Common myeloid progenitor, CD34-positive (primary cell): ENCODE measurements around the gene AGAP2.

Experiments used
- CTCF ChIA-PET: fragments of 350-600 bp; sonication (Branson Sonifier 250); formaldehyde crosslinking; loops from one replicate; lab custom pipeline; 2021; ENCODE audit warnings: antibody characterized with exemption; lab: Charles Lee
- POLR2A ChIA-PET: fragments of 350-600 bp; sonication (Branson Sonifier 250); formaldehyde crosslinking; loops from one replicate; lab custom pipeline; 2021; ENCODE audit warnings: antibody characterized with exemption; lab: Charles Lee
- DNase-seq, 3 donors: peaks; one replicate each; pipeline versions ENCODE4 v3.0.0 to v3.0.0-alpha.2; 2013
- H3K27ac ChIP-seq, 2 experiments: 1 replicate in 1 of 2; 2 replicates in 1 of 2; pipeline ENCODE4 v1.7.0; 2013; ENCODE audit warnings: inconsistent platforms in 2 of 2, low read length in 2 of 2, mild to moderate bottlenecking in 2 of 2, low read depth in 1 of 2, moderate library complexity in 1 of 2; ENCODE audit not compliant: severe bottlenecking in 2 of 2, insufficient read depth in 1 of 2, poor library complexity in 1 of 2
- H3K27me3 ChIP-seq, 5 experiments: replicated peaks in 2 of 5; 1 replicate in 3 of 5; 2 replicates in 2 of 5; pipeline versions ENCODE4 v1.6.1 to v1.7.0; 2013; ENCODE audit warnings: low read length in 4 of 5, mild to moderate bottlenecking in 2 of 5, moderate library complexity in 2 of 5, inconsistent platforms in 1 of 5; ENCODE audit not compliant: insufficient read depth in 5 of 5, control insufficient read depth in 4 of 5
- H3K36me3 ChIP-seq, 4 experiments: 1 replicate in 2 of 4; 2 replicates in 2 of 4; pipeline versions ENCODE4 v1.6.1 to v1.7.0; 2013; ENCODE audit warnings: low read length in 3 of 4, control low read depth in 1 of 4, mild to moderate bottlenecking in 1 of 4; ENCODE audit not compliant: control insufficient read depth in 4 of 4, insufficient read depth in 4 of 4
- H3K4me1 ChIP-seq, 4 experiments: 1 replicate in 3 of 4; 2 replicates in 1 of 4; pipeline versions ENCODE4 v1.6.1 to v1.7.1; 2013; ENCODE audit warnings: low read length in 3 of 4, mild to moderate bottlenecking in 3 of 4, control low read depth in 1 of 4, inconsistent platforms in 1 of 4, moderate library complexity in 1 of 4; ENCODE audit not compliant: control insufficient read depth in 4 of 4, insufficient read depth in 4 of 4; ENCODE audit errors: control extremely low read depth in 1 of 4
- H3K4me3 ChIP-seq, 7 experiments: 1 replicate in 4 of 7; 2 replicates in 3 of 7; pipeline versions ENCODE4 v1.5.1 to v1.7.0; 2013; ENCODE audit warnings: mild to moderate bottlenecking in 7 of 7, low read length in 6 of 7, moderate library complexity in 6 of 7, inconsistent platforms in 2 of 7, low read depth in 2 of 7, control low read depth in 1 of 7; ENCODE audit not compliant: insufficient read depth in 4 of 7, control insufficient read depth in 1 of 7; ENCODE audit errors: extremely low read depth in 1 of 7
- H3K9me3 ChIP-seq, 5 experiments: 1 replicate in 4 of 5; 2 replicates in 1 of 5; pipeline versions ENCODE4 v1.6.1 to v1.7.1; 2013; ENCODE audit warnings: low read length in 4 of 5, mild to moderate bottlenecking in 2 of 5, inconsistent platforms in 1 of 5, low read depth in 1 of 5, moderate library complexity in 1 of 5; ENCODE audit not compliant: control insufficient read depth in 4 of 5, insufficient read depth in 2 of 5; ENCODE audit errors: control extremely low read depth in 1 of 5
- WGBS: methylation state at CpG from one replicate; pipeline ENCODE4 v1.1.5; 2013; ENCODE audit not compliant: insufficient coverage; 5-methylcytosine and 5-hydroxymethylcytosine counted together

AGAP2 gene

DNA sequence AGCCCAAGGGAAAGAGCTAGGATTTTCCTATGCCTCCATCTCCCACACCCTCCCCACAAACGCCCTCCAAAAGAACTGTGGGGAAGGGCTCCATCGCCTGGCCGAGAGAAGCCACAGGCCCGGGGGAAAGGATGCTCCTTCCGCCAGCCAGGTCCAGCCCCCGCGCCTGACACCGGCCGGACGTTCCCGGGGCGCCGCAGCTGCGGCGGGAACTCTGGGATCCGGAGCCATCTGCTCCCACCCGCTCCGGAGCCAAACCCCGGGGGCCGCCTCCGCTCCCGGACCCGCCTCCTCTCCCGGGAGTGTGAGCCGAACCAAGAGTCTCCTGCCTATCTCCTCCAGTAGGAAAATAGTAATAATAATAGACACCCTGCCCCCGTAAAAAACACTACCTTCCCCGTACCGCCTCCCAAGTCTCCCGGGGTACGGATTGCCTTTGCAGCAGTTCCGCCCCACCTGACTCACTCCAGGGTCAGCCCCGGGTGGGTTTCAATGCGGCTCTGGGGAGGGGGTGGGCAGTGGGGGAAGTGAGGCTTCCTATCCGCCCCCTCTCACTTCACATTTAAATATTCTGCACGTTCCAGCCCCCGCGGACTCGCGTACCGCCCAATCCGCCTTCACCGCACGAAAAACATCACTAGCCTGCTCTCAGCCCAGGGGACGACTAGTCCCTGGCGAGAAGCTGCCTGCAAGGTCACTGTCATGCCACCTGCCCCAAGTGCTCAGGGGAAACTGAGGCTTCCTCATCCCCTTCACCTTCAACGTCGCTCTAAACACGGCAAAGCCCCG, 2.4 kb downstream of the AGAP2 start:
- 92% methylated on average over 32 of the region's 49 CpGs for WGBS
- POLR2A ChIA-PET: no interaction called here
- Histone ChIP-seq H3K9me3 (no peaks in the 10 kb centered on the region), H3K4me3 (no peak overlapping the region), H3K36me3 (peaks cover 10 to 74% (median 48%) of the 10 kb centered on the region in 4 experiments), H3K4me1 (peaks cover 8 to 23% (median 22%) of the 10 kb centered on the region in 4 experiments), H3K27ac (no peak overlapping the region), H3K27me3 (no peaks in the 10 kb centered on the region)
- no peak for DNase-seq
- CTCF ChIA-PET: interaction anchor here (0.8 to 1.6 kb wide), 4 partner anchors 8 to 17 kb away, joined by 3 to 6 read pairs (median 4); partner anchors contain the start of gene TSPAN31

GRCh38 chr12:57735198-57735855, 3.2 kb downstream of the AGAP2 start:
- POLR2A ChIA-PET: no interaction called here
- H3K4me1 ChIP-seq: peaks cover 1 to 15% (median 14%) of the 10 kb centered on the region in 4 experiments
- WGBS: 83% methylated on average over 6 of the region's 8 CpGs
- H3K36me3 ChIP-seq: peaks cover 11 to 82% (median 56%) of the 10 kb centered on the region in 4 experiments
- no peak overlapping the region for H3K4me3 ChIP-seq
- no peaks in the 10 kb centered on the region for H3K9me3 ChIP-seq
- H3K27ac ChIP-seq: peak overlapping the region in 1 of 2 experiments; percentile 52
- CTCF ChIA-PET: interaction anchor here (0.8 to 1.6 kb wide), 3 partner anchors 9 to 16 kb away, joined by 3 to 6 read pairs (median 3); partner anchors contain the start of gene TSPAN31
- DNase-seq: no peak
- H3K27me3 ChIP-seq: no peaks in the 10 kb centered on the region

GRCh38 chr12:57734591-57734990, 4.0 kb downstream of the AGAP2 start:
- H3K4me3 ChIP-seq: no peak overlapping the region
- CTCF ChIA-PET: interaction anchor here (1.6 kb wide), 1 partner anchor 9 kb away, joined by 6 read pairs; the partner anchor contains the start of gene TSPAN31
- peaks cover 0 to 8% (median 7%) of the 10 kb centered on the region in 4 experiments for H3K4me1 ChIP-seq
- DNase-seq: no peak
- H3K9me3 ChIP-seq: no peaks in the 10 kb centered on the region
- H3K27ac ChIP-seq: peak overlapping the region in 1 of 2 experiments; percentile 52
- H3K36me3 ChIP-seq: peaks cover 14 to 86% (median 63%) of the 10 kb centered on the region in 4 experiments
- POLR2A ChIA-PET: no interaction called here
- no peaks in the 10 kb centered on the region for H3K27me3 ChIP-seq
- 100% methylated on average over 4 of the region's 4 CpGs for WGBS

DNA sequence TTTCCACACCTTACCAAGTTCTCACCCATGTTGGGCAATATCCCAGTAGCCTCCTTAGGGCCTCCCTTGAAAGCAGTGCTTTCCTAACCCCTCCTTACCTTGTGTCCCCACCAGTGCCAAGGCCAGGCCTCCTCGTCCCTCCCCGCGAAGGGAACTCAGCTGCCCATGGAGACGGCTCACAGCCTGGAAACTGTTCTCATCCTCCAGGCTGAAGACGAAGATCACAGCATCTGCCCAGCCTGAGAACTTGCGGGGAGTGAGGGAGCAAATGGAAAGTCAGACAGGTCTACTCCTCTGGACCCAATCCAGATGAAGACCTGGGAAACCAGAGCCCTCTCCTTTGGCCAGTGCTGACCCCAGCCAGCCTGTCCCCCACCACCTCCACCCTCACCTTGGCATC, 4.6 kb downstream of the AGAP2 start:
- Histone ChIP-seq H3K4me1 (peaks cover 0 to under 1% (median under 1%) of the 10 kb centered on the region in 4 experiments), H3K36me3 (peaks cover 14 to 85% (median 68%) of the 10 kb centered on the region in 4 experiments), H3K9me3 (no peaks in the 10 kb centered on the region), H3K4me3 (no peak overlapping the region), H3K27ac (no peak overlapping the region), H3K27me3 (no peaks in the 10 kb centered on the region)
- WGBS: 99% methylated on average over 6 of the region's 6 CpGs
- no peak for DNase-seq
- POLR2A ChIA-PET: no interaction called here
- CTCF ChIA-PET: interaction anchor here (1.4 to 1.6 kb wide), 2 partner anchors 13 to 101 kb away, joined by 4 to 7 read pairs; partner anchors contain the start of gene B4GALNT1

GRCh38 chr12:57732726-57733593, 5.6 kb downstream of the AGAP2 start:
- Histone ChIP-seq H3K27me3 (no peaks in the 10 kb centered on the region), H3K4me3 (no peak overlapping the region), H3K36me3 (peaks cover 14 to 91% (median 71%) of the 10 kb centered on the region in 4 experiments), H3K9me3 (no peaks in the 10 kb centered on the region), H3K4me1 (no peaks in the 10 kb centered on the region), H3K27ac (peak overlapping the region in 1 of 2 experiments; percentile 8)
- ChIA-PET CTCF (interaction anchor here (0.7 to 1.6 kb wide), 6 partner anchors 9 to 103 kb away, joined by 3 to 7 read pairs (median 4); partner anchors contain the start of gene B4GALNT1), POLR2A (interaction anchor here (0.6 to 0.8 kb wide), 2 partner anchors 10 to 1529 kb away, joined by 3 read pairs; no protein-coding TSS in a partner anchor)
- WGBS: 98% methylated on average over 7 of the region's 11 CpGs
- no peak for DNase-seq

GRCh38 chr12:57732270-57732669, 6.3 kb downstream of the AGAP2 start:
- ChIA-PET CTCF (interaction anchor here (1.4 to 1.6 kb wide), 3 partner anchors 10 to 99 kb away, joined by 4 to 7 read pairs (median 4); partner anchors contain the start of gene B4GALNT1), POLR2A (interaction anchor here (0.5 kb wide), 1 partner anchor 108 kb away, joined by 4 read pairs; no protein-coding TSS in a partner anchor)
- peak overlapping the region in 1 of 2 experiments; percentile 6 for H3K27ac ChIP-seq
- H3K9me3 ChIP-seq: no peaks in the 10 kb centered on the region
- no peak for DNase-seq
- 100% methylated on average over 2 of the region's 4 CpGs for WGBS
- no peak overlapping the region for H3K4me3 ChIP-seq
- H3K4me1 ChIP-seq: no peaks in the 10 kb centered on the region
- peaks cover 14 to 92% (median 75%) of the 10 kb centered on the region in 4 experiments for H3K36me3 ChIP-seq
- H3K27me3 ChIP-seq: no peaks in the 10 kb centered on the region
